ENCODE measurements around the gene CA11. TPM values are rescaled to one million over a fixed set of nuclear protein-coding genes. Genes with fewer than 3 reads are reported as not detected.
"Not testable (repeated sequence)": the region's sequence is repeated elsewhere in the genome, so short reads cannot be mapped to it uniquely, and the experiment has no call there.

CA11 gene
- 1 to 10 TPM; 4.7 to 4.9 TPM for total RNA-seq

- DNase-seq (ENCODE audit: low spot score) = peak; percentile 93
- peak within 1 kb of the TSS; percentile 97 for H3K4me3 Mint-ChIP-seq
- H3K36me3 Mint-ChIP-seq = no peaks in the 10 kb centered on the region
- peak within 1 kb of the TSS; percentile 76 to 89 for H3K27ac Mint-ChIP-seq
- ATAC-seq = peak; percentile 94 to 96
- no peaks in the 10 kb centered on the region for H3K9me3 Mint-ChIP-seq
- peaks cover 29 to 33% of the 10 kb centered on the region in 2 donors for H3K4me1 Mint-ChIP-seq (ENCODE audit: low read depth in 2 of 2)
- no peaks in the 10 kb centered on the region for H3K27me3 Mint-ChIP-seq
These were observed at the start of gene CA11 for GRCh38 chr19:48646001-48646721. Gene CA11, minus strand, starts transcription at chr19:48646187. Its CDS starts 555 bp downstream, at chr19:48645632.

- not testable (repeated sequence) for ATAC-seq; H3K4me3 Mint-ChIP-seq; H3K27ac Mint-ChIP-seq; H3K9me3 Mint-ChIP-seq; H3K36me3 Mint-ChIP-seq; DNase-seq (ENCODE audit: low spot score); H3K4me1 Mint-ChIP-seq (ENCODE audit: low read depth in 2 of 2)
- peaks cover 0 to 11% of the 10 kb centered on the region in 2 donors for H3K27me3 Mint-ChIP-seq
These were observed 47.6 kb upstream of the CA11 start for GRCh38 chr19:48693629-48694028.

GRCh38 chr19:48689449-48689848 lies 43.5 kb upstream of the CA11 start:
- no peak for ATAC-seq
- DNase-seq (ENCODE audit: low spot score) = no peak
- Mint-ChIP-seq H3K27me3 (no peaks in the 10 kb centered on the region), H3K27ac (no peak overlapping the region), H3K4me3 (no peak overlapping the region), H3K36me3 (no peaks in the 10 kb centered on the region), H3K9me3 (no peaks in the 10 kb centered on the region), H3K4me1 (ENCODE audit: low read depth in 2 of 2) (no peaks in the 10 kb centered on the region)

GRCh38 chr19:48687776-48688175 lies 41.8 kb upstream of the CA11 start:
- no peak overlapping the region for H3K27ac Mint-ChIP-seq
- H3K4me3 Mint-ChIP-seq = no peak overlapping the region
- no peaks in the 10 kb centered on the region for H3K9me3 Mint-ChIP-seq
- no peaks in the 10 kb centered on the region for H3K36me3 Mint-ChIP-seq
- DNase-seq (ENCODE audit: low spot score) (no peak), ATAC-seq (no peak)
- no peaks in the 10 kb centered on the region for H3K4me1 Mint-ChIP-seq (ENCODE audit: low read depth in 2 of 2)
- no peaks in the 10 kb centered on the region for H3K27me3 Mint-ChIP-seq

GRCh38 chr19:48686637-48687036 lies 40.6 kb upstream of the CA11 start:
- not testable (repeated sequence) for H3K4me3 Mint-ChIP-seq; H3K4me1 Mint-ChIP-seq (ENCODE audit: low read depth in 2 of 2); H3K36me3 Mint-ChIP-seq; H3K27me3 Mint-ChIP-seq; ATAC-seq; DNase-seq (ENCODE audit: low spot score); H3K9me3 Mint-ChIP-seq; H3K27ac Mint-ChIP-seq

- no peak for ATAC-seq
- H3K9me3 Mint-ChIP-seq = no peaks in the 10 kb centered on the region
These were observed 40.1 kb upstream of the CA11 start for GRCh38 chr19:48686088-48686487.

GRCh38 chr19:48685583-48685982 lies 39.6 kb upstream of the CA11 start:
- Mint-ChIP-seq H3K36me3 (no peaks in the 10 kb centered on the region), H3K27ac (no peak overlapping the region), H3K9me3 (no peaks in the 10 kb centered on the region), H3K27me3 (no peaks in the 10 kb centered on the region), H3K4me1 (ENCODE audit: low read depth in 2 of 2) (no peaks in the 10 kb centered on the region), H3K4me3 (no peak overlapping the region)
- ATAC-seq = no peak
- DNase-seq (ENCODE audit: low spot score) = no peak

More at GRCh38 chr19:48686088-48686487, 40.1 kb upstream of the CA11 start:
- H3K4me1 Mint-ChIP-seq (ENCODE audit: low read depth in 2 of 2) = no peaks in the 10 kb centered on the region
- H3K36me3 Mint-ChIP-seq = no peaks in the 10 kb centered on the region
- no peak for DNase-seq (ENCODE audit: low spot score)
- H3K27ac Mint-ChIP-seq = no peak overlapping the region
- no peaks in the 10 kb centered on the region for H3K27me3 Mint-ChIP-seq
- H3K4me3 Mint-ChIP-seq = no peak overlapping the region

GRCh38 chr19:48683349-48683748 lies 37.4 kb upstream of the CA11 start:
- H3K27ac Mint-ChIP-seq = no peak overlapping the region

GRCh38 chr19:48681127-48681470 lies 35.1 kb upstream of the CA11 start:
- Mint-ChIP-seq H3K27ac (no peak overlapping the region), H3K9me3 (no peaks in the 10 kb centered on the region), H3K36me3 (no peaks in the 10 kb centered on the region), H3K4me1 (ENCODE audit: low read depth in 2 of 2) (no peaks in the 10 kb centered on the region), H3K4me3 (no peak overlapping the region), H3K27me3 (no peaks in the 10 kb centered on the region)
- DNase-seq (ENCODE audit: low spot score) = no peak
- peak; percentile 15 to 63 for ATAC-seq

More at GRCh38 chr19:48683349-48683748, 37.4 kb upstream of the CA11 start:
- H3K4me3 Mint-ChIP-seq = no peak overlapping the region
- no peaks in the 10 kb centered on the region for H3K9me3 Mint-ChIP-seq
- no peaks in the 10 kb centered on the region for H3K27me3 Mint-ChIP-seq
- DNase-seq (ENCODE audit: low spot score) (no peak), ATAC-seq (peak in 1 of 2 donors; percentile 57)
- no peaks in the 10 kb centered on the region for H3K36me3 Mint-ChIP-seq
- no peaks in the 10 kb centered on the region for H3K4me1 Mint-ChIP-seq (ENCODE audit: low read depth in 2 of 2)

- Mint-ChIP-seq H3K27ac (no peak overlapping the region), H3K9me3 (no peaks in the 10 kb centered on the region), H3K27me3 (no peaks in the 10 kb centered on the region), H3K36me3 (no peaks in the 10 kb centered on the region), H3K4me3 (no peak overlapping the region), H3K4me1 (ENCODE audit: low read depth in 2 of 2) (peaks cover 0 to under 1% of the 10 kb centered on the region in 2 donors)
- ATAC-seq (peak in 1 of 2 donors; percentile 28), DNase-seq (ENCODE audit: low spot score) (no peak)
These were observed 34.6 kb upstream of the CA11 start for GRCh38 chr19:48680436-48681126.

GRCh38 chr19:48680006-48680405 lies 34.0 kb upstream of the CA11 start:
- not testable (repeated sequence) for H3K27me3 Mint-ChIP-seq; H3K9me3 Mint-ChIP-seq; H3K4me3 Mint-ChIP-seq; H3K4me1 Mint-ChIP-seq (ENCODE audit: low read depth in 2 of 2); DNase-seq (ENCODE audit: low spot score); H3K36me3 Mint-ChIP-seq; H3K27ac Mint-ChIP-seq
- peak in 1 of 2 donors; percentile 5 for ATAC-seq

- no peak overlapping the region for H3K27ac Mint-ChIP-seq
- no peak for DNase-seq (ENCODE audit: low spot score)
- H3K36me3 Mint-ChIP-seq = no peaks in the 10 kb centered on the region
- no peaks in the 10 kb centered on the region for H3K9me3 Mint-ChIP-seq
- no peak for ATAC-seq
- H3K4me3 Mint-ChIP-seq = no peak overlapping the region
- peaks cover 6 to 7% of the 10 kb centered on the region in 2 donors for H3K4me1 Mint-ChIP-seq (ENCODE audit: low read depth in 2 of 2)
- H3K27me3 Mint-ChIP-seq = no peaks in the 10 kb centered on the region
These were observed 32.2 kb upstream of the CA11 start for GRCh38 chr19:48678201-48678600.

- no peak overlapping the region for H3K27ac Mint-ChIP-seq
- H3K9me3 Mint-ChIP-seq = no peaks in the 10 kb centered on the region
- ATAC-seq (no peak), DNase-seq (ENCODE audit: low spot score) (no peak)
- H3K36me3 Mint-ChIP-seq = no peaks in the 10 kb centered on the region
- H3K4me3 Mint-ChIP-seq = no peak overlapping the region
- H3K4me1 Mint-ChIP-seq (ENCODE audit: low read depth in 2 of 2) = peaks cover 6 to 7% of the 10 kb centered on the region in 2 donors
- no peaks in the 10 kb centered on the region for H3K27me3 Mint-ChIP-seq
These were observed 30.9 kb upstream of the CA11 start for GRCh38 chr19:48676887-48677286.

GRCh38 chr19:48676487-48676886 lies 30.5 kb upstream of the CA11 start:
- no peak overlapping the region for H3K27ac Mint-ChIP-seq
- H3K4me3 Mint-ChIP-seq = no peak overlapping the region
- no peak for DNase-seq (ENCODE audit: low spot score)
- no peak for ATAC-seq
- no peaks in the 10 kb centered on the region for H3K9me3 Mint-ChIP-seq
- no peaks in the 10 kb centered on the region for H3K36me3 Mint-ChIP-seq
- H3K4me1 Mint-ChIP-seq (ENCODE audit: low read depth in 2 of 2) = peaks cover 6 to 7% of the 10 kb centered on the region in 2 donors
- no peaks in the 10 kb centered on the region for H3K27me3 Mint-ChIP-seq

Measured in natural killer cell treated with Interleukin-12 subunit alpha and Interleukin-12 subunit beta and Interleukin-15 and Interleukin-18, amount 100 ng/mL, for 72 hours (primary cell).